Stomach (tissue), 9 donors: ENCODE data around the gene CPSF4L. TPM values are rescaled to one million over a fixed set of nuclear protein-coding genes. Genes with fewer than 3 reads are reported as not detected.

Source experiments
- DNase-seq, 2 donors: peaks; one replicate each; pipeline versions ENCODE4 v3.0.0 to v3.0.0-alpha.2; 2013 to 2019
- H3K27ac ChIP-seq, 5 donors: fragments of 200-600 bp in 4 of 5; sonication (generic) in 4 of 5; one replicate each; pipeline ENCODE4 v1.5.1; 2013 to 2019; ENCODE audit warnings: mild to moderate bottlenecking in 1 of 5, moderate library complexity in 1 of 5
- H3K27me3 ChIP-seq, 3 donors: fragments of 200-600 bp; sonication (generic); one replicate each; pipeline ENCODE4 v1.5.1; 2017 to 2019; ENCODE audit warnings: mixed run types in 1 of 3
- H3K36me3 ChIP-seq, 4 donors: fragments of 200-600 bp; sonication (generic); 1 replicate in 3 of 4; 2 replicates in 1 of 4; pipeline ENCODE4 v1.5.1; 2016 to 2019
- H3K4me1 ChIP-seq, 4 donors: fragments of 200-600 bp; sonication (generic); one replicate each; pipeline ENCODE4 v1.5.1; 2016 to 2019
- H3K4me3 ChIP-seq, 4 donors: fragments of 200-600 bp; sonication (generic) in 3 of 4; one replicate each; pipeline ENCODE4 v1.5.1; 2016 to 2019; ENCODE audit warnings: mild to moderate bottlenecking in 1 of 4
- H3K9me3 ChIP-seq, 4 donors: fragments of 200-600 bp; sonication (generic); one replicate each; pipeline ENCODE4 v1.5.1; 2016 to 2019
- CTCF ChIP-seq, 7 experiments: fragments of 450-650 bp in 4 of 7; fragments of 200-600 bp in 3 of 7; sonication (generic) in 3 of 7; IDR thresholded peaks; one replicate each; pipeline ENCODE4 v1.5.1; 2016 to 2019; ENCODE audit warnings: antibody characterized with exemption in 7 of 7, control low read depth in 2 of 7, mild to moderate bottlenecking in 1 of 7
- EP300 ChIP-seq: sonication (generic); formaldehyde crosslinking; IDR thresholded peaks from one replicate; pipeline ENCODE4 v1.6.1; 2017; ENCODE audit warnings: antibody characterized with exemption
- POLR2A ChIP-seq, 4 donors: fragments of 450-650 bp; IDR thresholded peaks; one replicate each; pipeline ENCODE4 v1.6.1; 2016; ENCODE audit warnings: antibody characterized with exemption in 4 of 4, control low read depth in 2 of 4, mild to moderate bottlenecking in 1 of 4, moderate library complexity in 1 of 4
- POLR2AphosphoS5 ChIP-seq, 3 donors: sonication (generic); formaldehyde crosslinking; IDR thresholded peaks; one replicate each; pipeline ENCODE4 v1.6.1; 2016; ENCODE audit warnings: antibody characterized with exemption in 3 of 3
- WGBS, 5 donors: extraction: QIAGEN DNeasy Blood & Tissue Kit in 3 of 5; methylation state at CpG; one replicate each; pipeline versions ENCODE4 v1.1.5 to v1.1.7; 2013 to 2018; 5-methylcytosine and 5-hydroxymethylcytosine counted together
- intact Hi-C: fragments of 100-400 bp; cut with DNase I; formaldehyde crosslinking; loops from one replicate; pipeline ENCODE4 v1.15.1; 2023; ENCODE audit warnings: low total_unique reads
- polyA plus RNA-seq, 3 donors: library from polyadenylated mRNA; stranded (reverse); fragments of 200-250 nt; gene quantifications; one replicate each; pipeline ENCODE4 v1.2.3, GENCODE V29; 2013
- total RNA-seq, 5 donors: library from RNA; depleted of rRNA; stranded (reverse); fragments of >200 nt; gene quantifications; one replicate each; pipeline versions ENCODE4 v1.1.0 to v1.2.3, GENCODE V29; 2014 to 2016
- donor health status: healthy with polysubstance abuse.
- donor health status: Bipolar disorder and iron deficiency.
- donor health status: healthy.

CPSF4L gene
- total and polyA plus RNA-seq, 8 donors = not detected

- intact Hi-C loops = no loop called here
- peak in 2 of 3 donors; percentile 56 to 73 for TF ChIP-seq POLR2AphosphoS5 (IDR thresholded peaks at IDR 0.05)
- TF ChIP-seq POLR2A (IDR thresholded peaks at IDR 0.05) = no peak
- TF ChIP-seq CTCF (IDR thresholded peaks at IDR 0.05) = no peak
- no peak for TF ChIP-seq EP300
- no peaks in the 10 kb centered on the region for H3K27me3 ChIP-seq
Measured at GRCh38 chr17:73288534-73289302, 27.0 kb upstream of the CPSF4L start.

GRCh38 chr17:73286863-73287296 lies 25.2 kb upstream of the CPSF4L start:
- Histone ChIP-seq H3K4me1 (peaks cover 74 to 99% (median 89%) of the 10 kb centered on the region in 4 donors), H3K27ac (peak overlapping the region in 4 of 5 donors; percentile 88 to 95 (median 90)), H3K27me3 (no peaks in the 10 kb centered on the region), H3K4me3 (no peak overlapping the region), H3K9me3 (no peaks in the 10 kb centered on the region), H3K36me3 (peaks cover 26 to 49% (median 39%) of the 10 kb centered on the region in 4 donors)
- 44 to 59% (median 51%) methylated on average over 7 to 8 of the region's 8 CpGs for WGBS, 5 donors
- no peak for TF ChIP-seq EP300
- no peak for DNase-seq
- intact Hi-C loops = no loop called here

More at GRCh38 chr17:73288534-73289302, 27.0 kb upstream of the CPSF4L start:
- Histone ChIP-seq H3K27ac (peak overlapping the region; percentile 6 to 95 (median 90)), H3K4me3 (peak overlapping the region in 1 of 4 donors; percentile 13), H3K4me1 (peaks cover 93 to 100% (median 98%) of the 10 kb centered on the region in 4 donors), H3K36me3 (peaks cover 26 to 32% (median 29%) of the 10 kb centered on the region in 4 donors), H3K9me3 (no peaks in the 10 kb centered on the region)
- DNase-seq = peak; percentile 80 to 84
- WGBS, 5 donors = 22 to 45% (median 31%) methylated on average over 19 of the region's 19 CpGs

- TF ChIP-seq CTCF (IDR thresholded peaks at IDR 0.05) (no peak), POLR2AphosphoS5 (IDR thresholded peaks at IDR 0.05) (no peak), POLR2A (IDR thresholded peaks at IDR 0.05) (no peak), EP300 (no peak)
- intact Hi-C loops = no loop called here
- DNase-seq = no peak
- whole genome bisulfite sequencing, 5 donors = 73 to 86% (median 83%) methylated on average over 43 to 52 of the region's 52 CpGs
- no peaks in the 10 kb centered on the region for H3K9me3 ChIP-seq
- H3K4me1 ChIP-seq = peaks cover 67 to 93% (median 82%) of the 10 kb centered on the region in 4 donors
- peak overlapping the region in 4 of 5 donors; percentile 88 to 95 (median 90) for H3K27ac ChIP-seq
- H3K27me3 ChIP-seq = no peaks in the 10 kb centered on the region
- H3K4me3 ChIP-seq = peak overlapping the region in 1 of 4 donors; percentile 16
- peaks cover 26 to 52% (median 42%) of the 10 kb centered on the region in 4 donors for H3K36me3 ChIP-seq
Measured at GRCh38 chr17:73285916-73286862, 24.5 kb upstream of the CPSF4L start.

- 79 to 86% (median 79%) methylated on average over 12 to 15 of the region's 15 CpGs for WGBS, 5 donors
- TF ChIP-seq CTCF (IDR thresholded peaks at IDR 0.05) (no peak), POLR2AphosphoS5 (IDR thresholded peaks at IDR 0.05) (no peak), POLR2A (IDR thresholded peaks at IDR 0.05) (no peak), EP300 (no peak)
- peaks cover 61 to 93% (median 80%) of the 10 kb centered on the region in 4 donors for H3K4me1 ChIP-seq
- no peaks in the 10 kb centered on the region for H3K27me3 ChIP-seq
- no peaks in the 10 kb centered on the region for H3K9me3 ChIP-seq
- intact Hi-C loops = no loop called here
- peak overlapping the region in 4 of 5 donors; percentile 57 to 95 (median 90) for H3K27ac ChIP-seq
- DNase-seq = no peak
- H3K36me3 ChIP-seq = peaks cover 26 to 54% (median 42%) of the 10 kb centered on the region in 4 donors
- peak overlapping the region in 1 of 4 donors; percentile 16 for H3K4me3 ChIP-seq
Measured at GRCh38 chr17:73285603-73285908, 23.9 kb upstream of the CPSF4L start.
